ENCODE measurements around the gene ITLN2.
"Not testable (repeated sequence)": the region's sequence is repeated elsewhere in the genome, so short reads cannot be mapped to it uniquely, and the experiment has no call there.

Gene ITLN2

DNA sequence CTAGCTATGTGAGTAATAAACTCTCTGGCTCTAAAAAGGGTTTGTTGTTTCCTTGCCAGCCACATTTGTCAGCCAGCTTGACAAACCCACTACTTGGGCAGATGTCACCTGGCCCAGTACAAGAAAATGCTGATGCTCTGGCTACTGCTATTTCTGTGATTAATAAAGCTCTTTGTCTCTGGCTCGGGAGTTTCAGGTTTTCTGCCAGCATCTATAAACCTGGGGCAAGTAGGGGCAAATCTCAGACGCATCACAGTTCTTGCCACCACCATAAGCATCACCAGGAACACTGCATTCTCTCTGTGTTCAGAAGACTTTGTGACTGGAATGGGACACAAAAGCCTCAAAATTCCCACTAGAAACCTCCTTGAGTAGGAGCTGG lies 2.5 kb downstream of the ITLN2 start:
- DNase-seq = no peak

DNA sequence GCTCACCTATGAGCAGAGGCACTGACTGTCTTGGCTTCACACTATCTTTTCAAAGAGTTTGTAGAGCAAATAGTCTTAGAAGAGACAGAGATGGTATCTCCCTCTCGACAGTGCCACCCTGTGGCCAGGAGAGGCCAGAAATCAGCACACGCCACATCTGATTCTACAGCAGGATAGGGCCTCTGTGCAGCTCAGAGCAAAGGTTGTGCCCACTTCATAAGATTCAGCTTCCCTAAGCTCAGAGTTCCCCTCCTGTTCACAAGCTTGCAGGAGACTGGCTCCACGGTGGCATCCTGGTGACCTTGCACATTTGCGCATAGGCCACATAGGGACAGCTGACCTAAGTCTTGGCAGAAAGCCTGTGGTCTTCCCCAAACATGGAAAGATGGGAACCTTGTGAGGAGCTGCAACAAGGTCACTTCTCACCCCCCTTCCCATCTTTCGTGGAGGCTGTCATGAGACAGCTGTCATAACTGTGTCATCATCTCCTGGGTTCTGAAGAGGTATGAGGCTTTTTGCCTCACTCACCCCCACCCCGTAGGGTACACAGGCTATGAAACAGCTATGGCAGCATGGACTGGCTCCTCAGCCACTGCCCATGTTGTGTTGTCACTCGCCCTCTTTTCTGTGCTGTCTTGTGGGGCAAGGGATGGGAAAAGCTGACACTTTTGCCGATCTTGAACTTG lies 3.0 kb downstream of the ITLN2 start:
- peak; percentile 20 to 78 (median 51) for DNase-seq

DNA sequence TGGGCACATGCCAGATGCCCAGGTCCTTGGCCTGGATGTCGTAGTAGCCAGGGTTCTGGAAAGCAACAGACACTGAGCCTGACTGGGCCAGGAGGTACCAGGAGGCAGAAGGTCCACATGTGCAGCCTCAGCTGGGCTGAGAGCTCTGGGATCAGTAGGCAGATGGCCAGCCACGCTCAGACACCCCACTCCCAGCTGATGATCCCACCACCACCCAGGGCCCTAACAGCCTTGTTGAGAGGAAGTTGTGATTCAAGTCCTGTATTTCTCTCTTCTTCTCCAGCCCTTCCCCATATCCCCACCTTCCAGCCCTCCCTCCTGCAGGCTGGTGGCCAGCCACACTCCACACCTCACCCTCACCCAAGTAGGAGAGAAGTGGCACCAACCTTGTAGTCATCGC lies 4.0 kb downstream of the ITLN2 start:
- no peak for DNase-seq

DNA sequence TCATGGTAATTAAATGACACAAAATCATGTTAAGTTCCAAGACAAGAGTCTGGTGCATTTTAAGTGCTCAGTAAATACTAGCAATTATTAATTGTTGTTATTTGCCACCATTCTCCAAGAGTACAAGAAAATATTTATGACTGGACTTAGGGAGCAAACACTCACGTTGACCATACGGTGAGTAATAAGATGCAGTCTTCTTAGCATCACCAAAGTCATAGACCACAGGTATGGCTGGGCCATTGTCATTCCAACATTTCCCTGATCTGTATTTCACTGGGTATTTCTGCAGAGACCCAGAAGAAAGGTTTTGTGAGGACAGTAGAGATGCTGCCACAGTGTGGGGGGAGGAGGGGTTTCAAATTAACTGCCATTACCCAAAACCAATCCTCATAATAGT lies 4.7 kb downstream of the ITLN2 start:
- DNase-seq = no peak

GRCh38 chr1:160949216-160949880 lies 5.3 kb downstream of the ITLN2 start:
- not testable (repeated sequence) for DNase-seq

DNA sequence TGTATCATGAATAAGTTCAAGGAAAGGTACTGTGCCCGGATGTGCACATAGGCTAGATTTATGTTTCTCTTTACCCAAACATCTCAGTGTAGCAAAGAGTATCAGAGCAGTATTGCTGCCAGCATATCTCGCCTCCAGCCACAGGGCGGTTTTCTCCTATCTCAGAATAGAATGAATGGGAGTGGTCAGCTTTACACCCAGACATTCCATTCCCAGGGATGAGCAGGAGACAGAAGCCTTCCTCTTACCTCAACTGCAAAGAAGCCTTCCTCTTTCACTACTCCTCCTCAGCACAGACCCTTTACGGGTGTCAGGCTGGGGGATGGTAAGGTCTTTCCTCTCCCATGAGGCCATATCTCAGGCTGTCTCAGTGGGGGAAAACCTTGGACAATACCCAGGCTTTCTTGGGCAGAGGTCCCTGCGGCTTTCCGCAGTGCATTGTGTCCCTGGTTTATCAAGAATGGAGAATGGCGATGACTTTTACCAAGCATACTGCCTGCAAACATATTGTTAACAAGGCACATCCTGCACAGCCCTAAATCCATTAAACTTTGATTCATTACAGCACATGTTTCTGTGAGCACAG lies 7.3 kb downstream of the ITLN2 start:
- not testable (repeated sequence) for DNase-seq

DNA sequence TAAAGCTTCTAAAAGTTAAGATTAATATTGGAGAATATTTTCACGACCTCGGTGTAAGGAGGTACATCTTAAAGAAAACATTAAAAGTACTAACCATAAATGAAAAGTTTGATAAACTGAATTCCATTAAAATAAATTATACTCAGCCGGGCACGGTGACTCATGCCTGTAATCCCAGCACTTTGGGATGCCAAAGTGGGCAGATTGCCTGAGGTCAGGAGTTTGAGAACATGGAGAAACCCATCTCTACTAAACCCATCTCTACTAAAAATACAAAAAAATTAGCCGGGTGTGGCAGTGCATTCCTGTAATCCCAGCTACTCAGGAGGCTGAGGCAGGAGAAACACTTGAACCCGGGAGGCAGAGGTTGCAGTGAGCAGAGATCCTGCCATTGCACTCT lies 8.7 kb downstream of the ITLN2 start:
- DNase-seq = not testable (repeated sequence)

DNA sequence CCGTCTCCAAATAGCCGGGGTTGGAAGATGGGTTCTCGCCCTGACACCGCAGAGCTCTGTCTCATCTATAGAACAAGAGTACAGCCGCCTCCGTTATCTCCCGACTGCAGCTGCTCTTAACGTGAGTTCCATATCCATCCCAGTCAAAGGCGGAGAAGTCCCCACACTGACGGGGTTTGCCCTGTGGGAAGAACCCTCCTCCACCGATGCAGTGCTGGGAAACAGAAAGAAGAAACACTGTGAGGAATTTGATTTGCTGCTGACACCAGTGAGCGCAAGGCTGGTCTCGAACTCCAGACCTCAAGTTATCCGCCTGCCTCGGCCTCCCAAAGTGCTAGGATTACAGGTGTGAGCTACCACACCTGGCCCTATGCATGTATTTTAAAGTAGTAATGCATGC lies 9.5 kb downstream of the ITLN2 start:
- DNase-seq = no peak

GRCh38 chr1:160942926-160943325 lies 11.7 kb downstream of the ITLN2 start:
- no peak for DNase-seq

DNA sequence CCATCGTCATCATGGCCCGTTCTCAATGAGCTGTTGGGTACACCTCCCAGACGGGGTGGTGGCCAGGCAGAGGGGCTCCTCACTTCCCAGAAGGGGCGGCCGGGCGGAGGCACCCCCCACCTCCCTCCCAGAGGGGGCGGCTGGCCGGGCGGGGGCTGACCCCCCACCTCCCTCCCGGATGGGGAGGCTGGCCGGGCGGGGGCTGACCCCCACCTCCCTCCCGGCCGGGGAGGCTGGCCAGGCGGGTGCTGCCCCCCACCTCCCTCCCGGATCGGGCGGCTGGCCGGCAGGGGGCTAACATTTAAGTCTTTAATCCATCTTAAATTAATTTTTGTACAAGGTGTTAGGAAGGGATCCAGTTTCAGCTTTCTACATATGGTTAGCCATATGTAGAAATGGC lies 17.9 kb downstream of the ITLN2 start:
- not testable (repeated sequence) for DNase-seq

DNA sequence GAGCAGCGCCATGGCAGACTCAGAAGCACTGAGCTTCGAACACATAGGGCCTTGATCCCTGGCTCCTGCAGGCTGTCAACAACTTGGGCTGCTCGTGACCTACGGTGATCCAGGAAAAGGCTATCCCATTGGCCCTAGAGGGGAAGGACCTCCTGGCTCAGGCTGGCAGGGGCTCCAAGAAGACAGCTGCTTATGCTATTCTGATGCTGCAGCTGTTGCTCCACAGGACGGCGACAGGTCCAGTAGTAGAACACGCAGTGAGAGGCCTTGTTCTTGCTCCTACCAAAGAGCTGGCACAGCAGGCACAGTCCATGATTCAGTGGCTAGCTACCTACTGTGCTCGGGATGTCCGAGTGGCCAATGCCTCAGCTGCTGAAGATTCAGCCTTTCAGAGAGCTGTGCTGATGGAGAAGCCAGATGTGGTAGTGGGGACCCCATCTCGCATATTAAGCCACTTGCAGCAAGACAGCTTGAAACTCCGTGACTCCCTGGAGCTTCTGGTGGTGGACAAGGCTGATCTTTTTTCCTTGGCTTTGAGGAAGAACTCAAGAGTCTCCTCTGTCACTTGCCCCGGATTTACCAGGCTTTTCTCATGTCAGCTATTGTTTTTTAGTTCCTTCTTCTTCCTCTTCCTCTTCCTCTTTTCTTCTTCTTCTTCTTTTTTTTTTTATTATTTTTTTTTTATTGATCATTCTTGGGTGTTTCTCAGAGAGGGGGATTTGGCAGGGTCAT lies 18.9 kb downstream of the ITLN2 start:
- no peak for DNase-seq

GRCh38 chr1:160933305-160933704 lies 21.3 kb downstream of the ITLN2 start:
- not testable (repeated sequence) for DNase-seq

DNA sequence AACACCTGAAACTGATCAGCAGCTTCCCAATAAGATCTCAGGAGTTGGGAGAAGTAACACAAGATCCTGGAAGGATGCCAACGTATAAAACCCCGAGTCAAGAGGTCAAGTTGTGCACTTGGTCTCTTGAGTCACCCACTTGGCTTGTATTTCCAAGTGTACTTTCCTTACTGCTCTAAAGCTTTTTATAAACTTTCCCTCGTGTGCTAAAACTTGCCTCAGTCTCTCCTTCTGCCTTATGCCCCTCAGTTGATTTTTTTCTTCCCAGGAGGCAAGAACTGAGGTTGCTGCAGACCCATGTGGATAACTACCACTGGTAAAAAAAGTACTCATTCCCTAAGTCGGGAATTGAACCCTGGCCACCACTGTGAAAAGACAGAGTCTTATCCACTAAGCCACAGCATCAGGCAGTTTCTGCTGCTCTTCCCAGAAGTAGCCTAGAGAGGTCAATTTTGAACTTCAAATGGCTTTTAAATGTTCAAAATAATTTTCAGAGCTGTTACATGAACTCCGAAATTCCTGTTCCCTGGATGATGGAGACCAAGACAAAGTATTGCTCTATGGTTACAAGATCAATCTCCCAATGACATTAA lies 28.9 kb downstream of the ITLN2 start:
- no peak for DNase-seq

- no peak for DNase-seq
These were observed 29.6 kb downstream of the ITLN2 start for GRCh38 chr1:160924791-160925651.

GRCh38 chr1:160916666-160917065 lies 37.9 kb downstream of the ITLN2 start:
- no peak for DNase-seq

- DNase-seq = not testable (repeated sequence)
These were observed 41.4 kb downstream of the ITLN2 start for GRCh38 chr1:160913229-160913628.

GRCh38 chr1:160911925-160912324 lies 42.7 kb downstream of the ITLN2 start:
- DNase-seq = no peak

DNA sequence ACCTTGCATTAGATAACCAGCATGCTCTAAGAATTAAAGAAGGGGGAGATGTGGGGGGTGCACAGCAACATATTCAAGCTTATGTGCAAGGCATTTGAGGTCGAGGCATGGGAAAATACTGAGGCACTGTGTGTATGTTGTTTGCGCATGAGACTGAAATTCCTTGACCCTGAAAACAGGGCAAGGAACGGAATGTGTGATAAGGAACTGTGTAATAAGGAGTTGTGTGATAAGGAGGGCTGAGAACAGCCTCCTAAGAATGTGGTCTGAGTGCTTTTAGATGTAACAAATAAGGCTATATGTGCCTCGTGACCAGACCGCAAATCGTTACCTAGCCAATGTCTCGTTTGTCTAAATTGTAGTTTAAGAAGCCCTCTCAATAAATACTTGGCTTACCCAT lies 43.2 kb downstream of the ITLN2 start:
- no peak for DNase-seq

DNA sequence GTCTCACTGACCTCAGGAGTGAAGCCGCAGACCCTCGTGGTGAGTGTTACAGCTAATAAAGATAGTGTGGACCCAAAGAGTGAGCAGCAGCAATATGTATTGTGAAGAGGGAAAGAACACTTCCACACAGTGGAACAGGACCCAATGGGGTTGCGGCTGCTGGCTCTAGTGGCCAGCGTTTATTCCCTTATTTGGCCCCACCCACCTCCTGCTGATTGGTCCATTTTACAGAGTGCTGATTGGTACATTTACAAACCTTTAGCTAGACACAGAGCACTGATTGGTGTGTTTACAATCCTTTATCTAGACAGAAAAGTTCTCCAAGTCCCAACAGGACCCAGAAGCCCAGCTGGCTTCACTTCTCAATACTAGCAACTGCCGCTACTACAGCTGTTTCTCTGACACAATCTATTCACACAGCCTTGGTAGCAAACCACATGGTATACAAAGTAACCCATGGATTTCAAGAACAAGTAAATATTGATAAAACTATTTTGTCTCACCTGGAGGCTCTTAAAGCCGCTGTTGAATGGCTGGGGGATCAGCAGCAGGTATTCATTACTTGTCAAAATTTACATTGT lies 44.3 kb downstream of the ITLN2 start:
- no peak for DNase-seq

GRCh38 chr1:160907976-160908375 lies 46.6 kb downstream of the ITLN2 start:
- DNase-seq = no peak

- DNase-seq = no peak
These were observed 49.0 kb downstream of the ITLN2 start for GRCh38 chr1:160905617-160905989.
